Activated CD8-positive, alpha-beta T cell treated with anti-CD3 and anti-CD28 coated beads for 36 hours (primary cell): Measurements from ENCODE around the gene ALX3. TPM values are rescaled to one million over a fixed set of nuclear protein-coding genes. Genes with fewer than 3 reads are reported as not detected.
A peak's percentile ranks its signal among the peaks of the same experiment; 100 is the strongest.
"Not testable (repeated sequence)": the region's sequence is repeated elsewhere in the genome, so short reads cannot be mapped to it uniquely, and the experiment has no call there.

Experiments used
- ATAC-seq: fragments of 200-7000 bp; cut with Tn5 transposase; one replicate; pipeline ENCODE4 v1.10.0; 2021; ENCODE audit warnings: mild to moderate bottlenecking, moderate library complexity
- CTCF ChIA-PET: fragments of 350-600 bp; sonication (Branson Sonifier 250); formaldehyde crosslinking; loops from one replicate; lab custom pipeline; 2021; ENCODE audit warnings: antibody characterized with exemption; lab: Charles Lee
- POLR2A ChIA-PET: fragments of 350-600 bp; sonication (Branson Sonifier 250); formaldehyde crosslinking; loops from one replicate; lab custom pipeline; 2021; ENCODE audit warnings: antibody characterized with exemption; lab: Charles Lee
- DNase-seq: peaks from one replicate; pipeline ENCODE4 v3.0.0-alpha.2; 2020
- H3K27ac Mint-ChIP-seq: one replicate; pipeline ENCODE4 v1.8.0; 2021; ENCODE audit warnings: mild to moderate bottlenecking, mixed read lengths
- H3K27me3 Mint-ChIP-seq: one replicate; pipeline ENCODE4 v1.8.0; 2021; ENCODE audit warnings: mixed read lengths
- H3K36me3 Mint-ChIP-seq: one replicate; pipeline ENCODE4 v1.8.0; 2021; ENCODE audit warnings: low read depth, mixed read lengths
- H3K4me1 Mint-ChIP-seq: one replicate; pipeline ENCODE4 v1.8.0; 2021; ENCODE audit warnings: low read depth, mixed read lengths
- H3K4me3 Mint-ChIP-seq: one replicate; pipeline ENCODE4 v1.8.0; 2021; ENCODE audit warnings: mild to moderate bottlenecking, moderate library complexity, mixed read lengths
- H3K9me3 Mint-ChIP-seq: one replicate; pipeline ENCODE4 v1.8.0; 2021; ENCODE audit warnings: mixed read lengths
- intact Hi-C: fragments of 100-400 bp; cut with micrococcal nuclease; formaldehyde crosslinking; loops from one replicate; pipeline ENCODE4 v1.10.0; 2022
- total RNA-seq, 2 experiments: library from RNA; stranded (reverse); gene quantifications; one replicate each; pipeline ENCODE4 v1.2.3, GENCODE V29; 2021
- TF ChIP-seq, protein P1 (sequence below): fragments of 200-600 bp; IDR thresholded peaks from one replicate; pipeline ENCODE4 v1.8.0; 2022; ENCODE audit warnings: antibody characterized with exemption, mild to moderate bottlenecking

The ALX3 gene
- total RNA-seq, 2 experiments from 2014 or later = not detected

DNA sequence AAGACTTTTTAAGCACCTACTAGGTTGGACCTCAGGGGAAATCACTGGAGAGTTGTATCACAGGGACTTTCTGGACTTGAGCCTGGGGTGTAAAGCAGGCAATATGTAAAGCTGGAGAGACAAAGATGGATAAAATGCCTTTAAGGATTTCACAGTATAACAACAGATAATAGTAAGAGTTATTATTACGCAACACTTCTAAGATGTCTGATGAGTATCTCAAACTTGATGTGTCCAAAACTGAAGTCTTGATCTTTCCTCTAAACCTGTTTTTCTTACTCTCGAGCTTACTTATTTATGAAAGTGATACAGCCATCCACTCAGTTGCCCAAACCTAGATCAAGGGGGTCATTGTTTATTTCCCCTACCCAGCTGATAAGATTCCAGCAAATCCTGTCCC lies 38.1 kb downstream of the ALX3 start:
- DNase-seq = no peak
- H3K27me3 Mint-ChIP-seq = no peaks in the 10 kb centered on the region
- H3K4me3 Mint-ChIP-seq = no peak overlapping the region
- no peaks in the 10 kb centered on the region for H3K9me3 Mint-ChIP-seq
- H3K27ac Mint-ChIP-seq = no peak overlapping the region
- POLR2A ChIA-PET = no interaction called here
- TF ChIP-seq, protein P1, sequence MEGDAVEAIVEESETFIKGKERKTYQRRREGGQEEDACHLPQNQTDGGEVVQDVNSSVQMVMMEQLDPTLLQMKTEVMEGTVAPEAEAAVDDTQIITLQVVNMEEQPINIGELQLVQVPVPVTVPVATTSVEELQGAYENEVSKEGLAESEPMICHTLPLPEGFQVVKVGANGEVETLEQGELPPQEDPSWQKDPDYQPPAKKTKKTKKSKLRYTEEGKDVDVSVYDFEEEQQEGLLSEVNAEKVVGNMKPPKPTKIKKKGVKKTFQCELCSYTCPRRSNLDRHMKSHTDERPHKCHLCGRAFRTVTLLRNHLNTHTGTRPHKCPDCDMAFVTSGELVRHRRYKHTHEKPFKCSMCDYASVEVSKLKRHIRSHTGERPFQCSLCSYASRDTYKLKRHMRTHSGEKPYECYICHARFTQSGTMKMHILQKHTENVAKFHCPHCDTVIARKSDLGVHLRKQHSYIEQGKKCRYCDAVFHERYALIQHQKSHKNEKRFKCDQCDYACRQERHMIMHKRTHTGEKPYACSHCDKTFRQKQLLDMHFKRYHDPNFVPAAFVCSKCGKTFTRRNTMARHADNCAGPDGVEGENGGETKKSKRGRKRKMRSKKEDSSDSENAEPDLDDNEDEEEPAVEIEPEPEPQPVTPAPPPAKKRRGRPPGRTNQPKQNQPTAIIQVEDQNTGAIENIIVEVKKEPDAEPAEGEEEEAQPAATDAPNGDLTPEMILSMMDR = no peak
- CTCF ChIA-PET = interaction anchor here (1.0 to 1.8 kb wide), 6 partner anchors 9 to 258 kb away, joined by 3 to 7 read pairs (median 4); no protein-coding TSS in a partner anchor
- H3K36me3 Mint-ChIP-seq = peaks cover 4% of the 10 kb centered on the region
- H3K4me1 Mint-ChIP-seq = peaks cover 44% of the 10 kb centered on the region
- intact Hi-C loops = no loop called here
- no peak for ATAC-seq

DNA sequence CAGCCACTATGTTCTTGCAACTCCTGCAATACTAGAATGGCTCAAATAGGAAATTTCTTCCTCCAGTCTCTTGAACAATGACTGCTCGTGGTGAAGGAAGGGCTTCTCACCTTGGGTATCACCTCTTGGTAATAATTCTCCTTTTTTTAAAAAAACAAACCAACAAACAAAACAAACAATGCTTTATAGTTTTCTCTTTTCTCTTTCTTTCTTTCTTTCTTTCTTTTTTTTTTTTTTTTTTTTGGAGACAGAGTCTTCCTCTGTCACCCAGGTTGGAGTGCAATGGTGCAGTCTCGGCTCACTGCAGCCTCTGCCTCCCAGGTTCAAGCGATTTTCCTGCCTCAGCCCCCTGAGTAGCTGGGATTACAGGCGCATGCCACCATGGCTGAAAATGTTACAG lies 39.8 kb downstream of the ALX3 start:
- CTCF ChIA-PET = interaction anchor here (0.7 to 3.5 kb wide), 21 partner anchors 8 to 482 kb away, joined by 3 to 49 read pairs (median 6); partner anchors contain the start of genes AHCYL1 and GNAI3
- H3K27ac Mint-ChIP-seq = peak overlapping the region; percentile 92
- POLR2A ChIA-PET = interaction anchor here (0.7 kb wide), 1 partner anchor 11 kb away, joined by 3 read pairs; no protein-coding TSS in a partner anchor
- ATAC-seq, H3K27me3 Mint-ChIP-seq, H3K9me3 Mint-ChIP-seq, H3K36me3 Mint-ChIP-seq, DNase-seq, intact Hi-C loops: not testable (repeated sequence)
- peaks cover 32% of the 10 kb centered on the region for H3K4me1 Mint-ChIP-seq
- peak overlapping the region; percentile 75 for H3K4me3 Mint-ChIP-seq

DNA sequence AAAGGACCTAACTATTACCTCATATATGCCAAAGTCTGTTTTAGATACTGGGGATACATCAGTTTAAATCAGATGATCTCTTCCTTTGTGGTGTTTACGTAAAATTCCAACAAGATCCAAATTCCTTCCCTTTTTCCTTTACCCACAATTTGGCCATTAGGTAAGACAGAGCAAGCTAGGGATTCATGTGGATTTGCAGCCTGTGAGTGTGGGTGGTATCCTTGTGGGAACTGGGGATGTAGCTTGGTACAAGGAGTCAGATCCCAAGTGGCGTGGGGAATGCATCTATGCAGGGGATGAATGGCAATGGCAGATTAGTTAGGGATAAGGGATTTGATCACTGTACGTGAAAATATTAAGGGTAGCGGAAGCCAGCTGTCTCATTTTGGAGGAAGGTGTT lies 45.9 kb downstream of the ALX3 start:
- POLR2A ChIA-PET = interaction anchor here (0.8 kb wide), 1 partner anchor 10 kb away, joined by 3 read pairs; no protein-coding TSS in a partner anchor
- DNase-seq (no peak), ATAC-seq (no peak)
- TF ChIP-seq, protein P1 = no peak
- no peak overlapping the region for H3K4me3 Mint-ChIP-seq
- intact Hi-C loops = no loop called here
- H3K36me3 Mint-ChIP-seq = peaks cover 14% of the 10 kb centered on the region
- H3K27me3 Mint-ChIP-seq = no peaks in the 10 kb centered on the region
- H3K27ac Mint-ChIP-seq = no peak overlapping the region
- no peaks in the 10 kb centered on the region for H3K4me1 Mint-ChIP-seq
- CTCF ChIA-PET = interaction anchor here (0.6 to 1.8 kb wide), 4 partner anchors 12 to 247 kb away, joined by 3 to 8 read pairs (median 3); partner anchors contain the start of gene AHCYL1
- H3K9me3 Mint-ChIP-seq = no peaks in the 10 kb centered on the region

GRCh38 chr1:110021285-110021684 lies 49.2 kb downstream of the ALX3 start:
- H3K4me1 Mint-ChIP-seq = no peaks in the 10 kb centered on the region
- H3K27ac Mint-ChIP-seq = no peak overlapping the region
- H3K27me3 Mint-ChIP-seq = no peaks in the 10 kb centered on the region
- POLR2A ChIA-PET = no interaction called here
- no peak for ATAC-seq
- CTCF ChIA-PET = no interaction called here
- DNase-seq = no peak
- no peak overlapping the region for H3K4me3 Mint-ChIP-seq
- no peaks in the 10 kb centered on the region for H3K9me3 Mint-ChIP-seq
- TF ChIP-seq, protein P1 = no peak
- peaks cover 36% of the 10 kb centered on the region for H3K36me3 Mint-ChIP-seq
- intact Hi-C loops = no loop called here

GRCh38 chr1:110019770-110020169 lies 50.7 kb downstream of the ALX3 start:
- ChIA-PET POLR2A (no interaction called here), CTCF (interaction anchor here (0.6 to 6.5 kb wide), 5 partner anchors 10 to 521 kb away, joined by 3 to 49 read pairs (median 3); partner anchors contain the start of gene AHCYL1)
- intact Hi-C loops = no loop called here
- no peak overlapping the region for H3K4me3 Mint-ChIP-seq
- DNase-seq = no peak
- H3K27ac Mint-ChIP-seq = no peak overlapping the region
- no peaks in the 10 kb centered on the region for H3K9me3 Mint-ChIP-seq
- no peak for ATAC-seq
- H3K4me1 Mint-ChIP-seq = no peaks in the 10 kb centered on the region
- peaks cover 41% of the 10 kb centered on the region for H3K36me3 Mint-ChIP-seq
- TF ChIP-seq, protein P1 = no peak
- no peaks in the 10 kb centered on the region for H3K27me3 Mint-ChIP-seq
